Esophagus squamous epithelium (tissue), 5 donors: ENCODE data around the gene IRF2BPL. TPM values are rescaled to one million over a fixed set of nuclear protein-coding genes. Genes with fewer than 3 reads are reported as not detected.

Source experiments
- DNase-seq: peaks from one replicate; lab custom pipeline; 2025; lab: John Stamatoyannopoulos, UW
- H3K27ac ChIP-seq, 4 donors: fragments of 200-600 bp; sonication (generic); one replicate each; pipeline ENCODE4 v1.5.1; 2016 to 2019; ENCODE audit warnings: mild to moderate bottlenecking in 1 of 4
- H3K27me3 ChIP-seq, 4 donors: fragments of 200-600 bp; sonication (generic); 1 replicate in 3 of 4; 2 replicates in 1 of 4; pipeline versions ENCODE4 v1.5.1 to v1.6.0; 2017 to 2021; ENCODE audit warnings: antibody characterized with exemption in 1 of 4
- H3K36me3 ChIP-seq, 3 donors: fragments of 200-600 bp; sonication (generic); one replicate each; pipeline ENCODE4 v1.5.1; 2016 to 2019
- H3K4me1 ChIP-seq, 3 donors: fragments of 200-600 bp; sonication (generic); one replicate each; pipeline ENCODE4 v1.5.1; 2017 to 2019
- H3K4me3 ChIP-seq, 4 donors: fragments of 200-600 bp; sonication (generic); 1 replicate in 3 of 4; 2 replicates in 1 of 4; pipeline ENCODE4 v1.5.1; 2016 to 2019; ENCODE audit warnings: mild to moderate bottlenecking in 2 of 4, moderate library complexity in 1 of 4
- H3K9me3 ChIP-seq, 3 donors: fragments of 200-600 bp; sonication (generic); one replicate each; pipeline ENCODE4 v1.5.1; 2016 to 2019
- POLR2A ChIP-seq, 4 donors: fragments of 450-650 bp; IDR thresholded peaks; one replicate each; pipeline ENCODE4 v1.6.1; 2017; ENCODE audit warnings: antibody characterized with exemption in 4 of 4, mild to moderate bottlenecking in 4 of 4, moderate library complexity in 3 of 4
- WGBS, 2 donors: methylation state at CpG; one replicate each; pipeline ENCODE4 v1.1.5; 2018; 5-methylcytosine and 5-hydroxymethylcytosine counted together
- intact Hi-C: fragments of 100-400 bp; cut with DNase I; formaldehyde crosslinking; loops from one replicate; pipeline ENCODE4 v1.15.0; 2022
- total RNA-seq, 4 donors: library from RNA; depleted of rRNA; stranded (reverse); fragments of >200 nt; gene quantifications; one replicate each; pipeline ENCODE4 v1.1.0, GENCODE V29; 2016
- TF ChIP-seq, protein P1 (sequence below), 6 experiments: fragments of 450-650 bp in 4 of 6; fragments of 200-600 bp in 2 of 6; sonication (generic) in 2 of 6; IDR thresholded peaks; one replicate each; pipeline ENCODE4 v1.5.1; 2016 to 2019; ENCODE audit warnings: antibody characterized with exemption in 6 of 6, mild to moderate bottlenecking in 4 of 6, moderate library complexity in 4 of 6
- donor health status: DM: yes; HTN: yes; CAD: no.

IRF2BPL gene
- total RNA-seq, 4 donors from 2014 or later = 15.8 to 28.8 (median 24.0) TPM

DNA sequence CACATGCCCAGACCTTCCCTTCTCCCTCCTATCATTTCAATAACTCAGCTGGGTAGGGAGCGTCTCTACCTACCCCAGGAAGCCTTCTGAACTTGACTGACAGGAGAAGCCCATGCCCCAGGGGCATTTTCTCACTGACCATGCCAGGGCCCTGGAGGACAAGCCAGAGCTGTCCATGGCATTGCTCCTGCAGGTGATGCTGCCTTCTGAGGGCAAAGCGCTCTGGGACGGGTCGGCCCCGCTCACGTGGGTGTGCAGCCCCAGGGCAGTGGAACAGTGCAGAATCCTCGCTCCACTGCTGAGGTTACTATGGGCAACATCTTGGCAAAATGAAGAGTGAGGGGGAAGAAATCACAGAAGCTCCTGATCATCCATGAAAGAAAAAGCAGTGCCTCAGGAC is 41.0 kb upstream of the IRF2BPL start:
- 37 to 64% methylated on average over 1 to 4 of the region's 7 CpGs for WGBS, 2 donors
- intact Hi-C loops = loop anchor here (2.0 kb wide), 1 partner anchor 193 kb away; no protein-coding TSS in a partner anchor
- no peaks in the 10 kb centered on the region for H3K27me3 ChIP-seq
- no peak overlapping the region for H3K4me3 ChIP-seq
- no peak for TF ChIP-seq POLR2A (IDR thresholded peaks at IDR 0.05)
- TF ChIP-seq, protein P1, sequence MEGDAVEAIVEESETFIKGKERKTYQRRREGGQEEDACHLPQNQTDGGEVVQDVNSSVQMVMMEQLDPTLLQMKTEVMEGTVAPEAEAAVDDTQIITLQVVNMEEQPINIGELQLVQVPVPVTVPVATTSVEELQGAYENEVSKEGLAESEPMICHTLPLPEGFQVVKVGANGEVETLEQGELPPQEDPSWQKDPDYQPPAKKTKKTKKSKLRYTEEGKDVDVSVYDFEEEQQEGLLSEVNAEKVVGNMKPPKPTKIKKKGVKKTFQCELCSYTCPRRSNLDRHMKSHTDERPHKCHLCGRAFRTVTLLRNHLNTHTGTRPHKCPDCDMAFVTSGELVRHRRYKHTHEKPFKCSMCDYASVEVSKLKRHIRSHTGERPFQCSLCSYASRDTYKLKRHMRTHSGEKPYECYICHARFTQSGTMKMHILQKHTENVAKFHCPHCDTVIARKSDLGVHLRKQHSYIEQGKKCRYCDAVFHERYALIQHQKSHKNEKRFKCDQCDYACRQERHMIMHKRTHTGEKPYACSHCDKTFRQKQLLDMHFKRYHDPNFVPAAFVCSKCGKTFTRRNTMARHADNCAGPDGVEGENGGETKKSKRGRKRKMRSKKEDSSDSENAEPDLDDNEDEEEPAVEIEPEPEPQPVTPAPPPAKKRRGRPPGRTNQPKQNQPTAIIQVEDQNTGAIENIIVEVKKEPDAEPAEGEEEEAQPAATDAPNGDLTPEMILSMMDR (IDR thresholded peaks at IDR 0.05) = no peak
- H3K4me1 ChIP-seq = peaks cover 6 to 48% (median 12%) of the 10 kb centered on the region in 3 donors
- no peaks in the 10 kb centered on the region for H3K36me3 ChIP-seq
- no peaks in the 10 kb centered on the region for H3K9me3 ChIP-seq
- H3K27ac ChIP-seq = peak overlapping the region in 1 of 4 donors; percentile 58
- DNase-seq = no peak

DNA sequence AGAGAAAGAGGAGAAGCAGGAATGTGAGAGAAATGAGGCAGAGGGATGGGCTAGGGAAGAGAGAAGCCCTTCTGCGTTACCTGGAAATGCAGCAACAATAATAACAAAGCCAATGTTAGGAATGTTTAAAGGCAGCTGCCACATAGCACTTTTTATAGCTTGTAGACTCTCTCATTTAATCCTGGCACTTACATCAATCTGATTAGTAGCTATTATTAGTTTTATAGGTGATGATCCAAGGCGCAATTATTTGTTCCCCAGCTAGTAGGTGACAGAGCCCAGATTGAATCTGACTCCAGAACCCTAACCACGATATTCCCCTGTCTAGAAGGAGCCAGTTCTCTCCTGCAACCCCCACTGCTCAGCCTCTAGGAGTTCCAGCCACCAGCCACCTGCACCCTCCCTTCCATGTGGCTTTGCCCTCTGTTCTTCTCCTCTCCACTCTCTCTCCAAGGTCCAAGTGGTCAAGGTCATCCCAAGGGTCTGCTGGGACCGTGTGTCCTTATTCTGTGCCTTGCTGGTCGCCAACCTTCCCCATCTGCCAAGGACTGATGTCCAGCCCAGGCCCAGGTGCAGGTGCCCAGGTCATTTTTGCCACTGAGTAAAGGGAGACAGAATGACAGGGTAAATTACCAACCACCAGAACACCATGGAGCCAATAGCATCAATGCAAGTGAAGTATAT is 40.2 kb upstream of the IRF2BPL start:
- Histone ChIP-seq H3K27me3 (no peaks in the 10 kb centered on the region), H3K36me3 (no peaks in the 10 kb centered on the region), H3K4me3 (no peak overlapping the region), H3K4me1 (peaks cover 6 to 52% (median 12%) of the 10 kb centered on the region in 3 donors), H3K27ac (no peak overlapping the region), H3K9me3 (no peaks in the 10 kb centered on the region)
- no peak for TF ChIP-seq POLR2A (IDR thresholded peaks at IDR 0.05)
- TF ChIP-seq, protein P1 (IDR thresholded peaks at IDR 0.05) = no peak
- 45 to 57% methylated on average over 5 of the region's 5 CpGs for WGBS, 2 donors
- intact Hi-C loops = loop anchor here (2.0 kb wide), 1 partner anchor 192 kb away; no protein-coding TSS in a partner anchor
- DNase-seq = no peak

DNA sequence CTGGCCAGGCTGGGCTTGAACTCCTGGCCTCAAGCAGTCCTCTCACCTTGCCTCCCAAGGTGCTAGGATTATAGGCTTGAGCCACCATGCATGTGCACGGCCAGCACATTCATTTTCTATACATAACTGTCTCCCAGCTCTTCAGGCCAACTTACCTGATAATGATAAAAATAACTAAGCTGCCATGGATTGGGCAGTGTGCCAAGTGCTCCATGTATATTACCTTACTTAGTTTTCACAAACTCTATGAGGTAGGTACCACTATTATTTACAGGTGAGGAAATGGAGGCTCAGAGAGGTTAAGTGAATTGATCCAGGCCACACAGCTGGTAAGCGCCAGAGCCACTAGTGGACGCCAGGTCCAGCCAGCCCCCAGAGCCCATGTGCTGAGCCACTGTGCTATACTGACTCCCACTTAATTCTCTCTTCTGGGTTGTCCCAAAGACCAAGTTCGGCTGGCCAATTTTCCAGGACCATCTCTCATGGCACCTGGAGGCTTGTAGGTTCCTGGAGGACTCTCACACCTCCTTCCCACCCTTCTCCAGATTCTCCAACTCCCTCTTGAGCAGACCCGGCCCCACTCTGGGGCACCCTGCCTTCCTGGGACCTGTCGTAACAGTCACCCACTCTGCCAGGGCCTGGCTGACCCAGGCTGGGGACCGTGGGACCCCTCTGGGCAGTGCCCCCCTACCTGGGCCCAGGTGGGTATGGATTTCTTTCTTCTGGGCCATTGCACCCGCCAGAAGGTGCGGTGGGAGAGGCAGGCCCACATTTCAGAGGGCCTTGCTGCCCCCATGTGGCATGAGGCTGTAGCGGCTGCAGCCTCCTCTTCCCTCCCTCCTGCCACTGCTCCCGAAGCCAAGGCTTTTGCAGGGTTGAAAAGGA is 39.4 kb upstream of the IRF2BPL start:
- no peak for DNase-seq
- intact Hi-C loops = loop anchor here (2.0 kb wide), 1 partner anchor 191 kb away; no protein-coding TSS in a partner anchor
- WGBS, 2 donors = 56 to 76% methylated on average over 6 to 8 of the region's 11 CpGs
- Histone ChIP-seq H3K27me3 (no peaks in the 10 kb centered on the region), H3K4me3 (no peak overlapping the region), H3K4me1 (peaks cover 6 to 57% (median 12%) of the 10 kb centered on the region in 3 donors), H3K27ac (peak overlapping the region in 1 of 4 donors; percentile 29), H3K9me3 (no peaks in the 10 kb centered on the region), H3K36me3 (no peaks in the 10 kb centered on the region)
- TF ChIP-seq, protein P1 (IDR thresholded peaks at IDR 0.05) = peak; percentile 49 to 91 (median 86)
- no peak for TF ChIP-seq POLR2A (IDR thresholded peaks at IDR 0.05)

DNA sequence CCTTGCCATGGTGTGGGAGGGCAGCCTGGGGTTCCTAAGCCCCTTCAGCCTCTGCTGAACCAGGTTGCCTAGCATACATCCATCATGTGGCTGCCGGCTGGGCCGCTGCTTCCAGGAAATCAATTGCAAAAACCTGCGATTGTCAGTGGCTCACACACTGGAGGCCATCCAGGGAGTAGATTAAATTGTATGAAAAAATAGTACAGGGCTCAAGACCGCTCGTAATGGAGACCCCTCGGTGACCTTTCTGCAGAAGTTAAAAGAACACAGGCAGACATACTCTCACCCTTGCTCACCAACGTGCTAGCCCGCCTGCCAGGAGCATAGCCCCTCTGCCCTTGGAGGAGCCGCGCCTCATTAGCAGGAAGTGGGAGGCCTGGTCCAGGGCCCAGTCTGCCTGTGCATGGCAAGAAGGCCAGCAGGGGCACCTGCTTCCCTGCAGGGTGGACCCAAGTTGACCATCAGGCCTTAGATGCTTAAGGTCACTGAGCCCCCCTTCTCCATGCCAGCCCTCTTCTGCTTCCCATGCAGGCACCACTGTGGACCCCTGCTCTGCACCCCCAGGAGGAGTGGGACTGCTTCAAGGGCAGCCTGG is 38.2 kb upstream of the IRF2BPL start:
- intact Hi-C loops = no loop called here
- no peak for TF ChIP-seq POLR2A (IDR thresholded peaks at IDR 0.05)
- TF ChIP-seq, protein P1 (IDR thresholded peaks at IDR 0.05) = no peak
- H3K27ac ChIP-seq = no peak overlapping the region
- no peaks in the 10 kb centered on the region for H3K27me3 ChIP-seq
- DNase-seq = no peak
- H3K9me3 ChIP-seq = no peaks in the 10 kb centered on the region
- no peaks in the 10 kb centered on the region for H3K36me3 ChIP-seq
- H3K4me3 ChIP-seq = no peak overlapping the region
- peaks cover 6 to 47% (median 12%) of the 10 kb centered on the region in 3 donors for H3K4me1 ChIP-seq
- whole genome bisulfite sequencing, 2 donors = 23 to 56% methylated on average over 7 to 8 of the region's 10 CpGs
